ENCODE measurements around the gene DUSP21.

The DUSP21 gene

DNA sequence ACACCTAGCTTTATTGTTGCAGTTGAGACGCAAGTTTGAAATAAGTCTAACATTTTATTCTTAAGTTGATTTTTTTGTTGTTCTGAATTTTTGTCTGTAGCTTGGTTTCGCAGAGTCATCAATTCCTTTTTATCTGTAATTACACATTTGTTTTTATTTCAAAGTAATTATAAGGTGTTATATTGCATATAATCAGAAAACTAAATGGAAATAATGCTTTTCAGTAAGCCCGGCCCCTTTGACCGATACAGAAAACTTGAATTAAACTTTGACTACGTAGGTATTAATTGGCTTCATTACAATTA, 31.3 kb downstream of the DUSP21 start (continued):
- no peak for TF ChIP-seq ZNF565 (CRISPR knock-in tag; conservative IDR thresholded peaks at IDR 0.05; ENCODE audit: low read depth)

- no peak for TF ChIP-seq ZFP3 (CRISPR knock-in tag; IDR thresholded peaks at IDR 0.05)
- no peak for TF ChIP-seq TSHZ2 (CRISPR knock-in tag; IDR thresholded peaks at IDR 0.05)
- TF ChIP-seq ZFP30 (CRISPR knock-in tag; IDR thresholded peaks at IDR 0.05), result no peak
- no peak for TF ChIP-seq POU6F1 (CRISPR knock-in tag; IDR thresholded peaks at IDR 0.05; ENCODE audit: borderline replicate concordance, low read depth)
- no peak for TF ChIP-seq TOX (CRISPR knock-in tag; IDR thresholded peaks at IDR 0.05; ENCODE audit: borderline replicate concordance)
- ATAC-seq, result no peak
These were observed 32.3 kb downstream of the DUSP21 start for GRCh38 chrX:44876086-44876485.

GRCh38 chrX:44876767-44877166, 32.9 kb downstream of the DUSP21 start:
- TF ChIP-seq ARNTL (CRISPR knock-in tag; IDR thresholded peaks at IDR 0.05; ENCODE audit: borderline replicate concordance, low read depth) (no peak), ISL1 (CRISPR knock-in tag; IDR thresholded peaks at IDR 0.05) (no peak), BACH2 (CRISPR knock-in tag; IDR thresholded peaks at IDR 0.05; ENCODE audit: borderline replicate concordance) (0 out of 2 replicates have a peak, but pooled peaks have one; percentile 23)
- ATAC-seq, result no peak

DNA sequence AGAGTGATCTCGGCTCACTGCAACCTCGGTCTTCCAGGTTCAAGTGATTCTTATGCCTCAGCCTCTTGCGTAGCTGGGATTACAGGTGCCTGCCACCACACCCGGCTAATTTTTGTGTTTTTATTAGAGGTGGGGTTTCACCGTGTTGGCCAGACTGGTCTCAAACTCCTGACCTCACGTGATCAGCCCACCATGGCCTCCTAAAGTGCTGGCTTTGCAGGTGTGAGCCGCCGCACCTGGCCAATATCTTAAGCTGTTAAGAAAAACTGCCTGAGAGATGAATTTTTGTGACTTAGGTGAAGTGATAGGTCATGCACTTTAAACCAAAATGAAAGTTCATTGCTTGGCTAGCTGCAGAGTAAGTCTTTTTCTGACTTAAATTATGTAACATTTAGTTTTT, 35.0 kb downstream of the DUSP21 start:
- no peak for ATAC-seq
- TF ChIP-seq GLIS3 (CRISPR knock-in tag; IDR thresholded peaks at IDR 0.05), result no peak
- no peak for TF ChIP-seq ARNTL (CRISPR knock-in tag; IDR thresholded peaks at IDR 0.05; ENCODE audit: borderline replicate concordance, low read depth)
- no peak for TF ChIP-seq TCF4 (CRISPR knock-in tag; IDR thresholded peaks at IDR 0.05; ENCODE audit: borderline replicate concordance)
- TF ChIP-seq ZFP3 (CRISPR knock-in tag; IDR thresholded peaks at IDR 0.05), result no peak
- no peak for TF ChIP-seq CSDC2 (CRISPR knock-in tag; IDR thresholded peaks at IDR 0.05)
- TF ChIP-seq BACH2 (CRISPR knock-in tag; IDR thresholded peaks at IDR 0.05; ENCODE audit: borderline replicate concordance), result no peak
- no peak for TF ChIP-seq PPARA (CRISPR knock-in tag; IDR thresholded peaks at IDR 0.05; ENCODE audit: borderline replicate concordance)
- no peak for TF ChIP-seq ZNF70 (CRISPR knock-in tag; IDR thresholded peaks at IDR 0.05)
- TF ChIP-seq POU6F1 (CRISPR knock-in tag; IDR thresholded peaks at IDR 0.05; ENCODE audit: borderline replicate concordance, low read depth), result no peak
- no peak for TF ChIP-seq ESRRG (CRISPR knock-in tag; IDR thresholded peaks at IDR 0.05)
- TF ChIP-seq TOX (CRISPR knock-in tag; IDR thresholded peaks at IDR 0.05; ENCODE audit: borderline replicate concordance), result no peak
- no peak for TF ChIP-seq CREB5 (CRISPR knock-in tag; IDR thresholded peaks at IDR 0.05; ENCODE audit: low read depth)
- TF ChIP-seq RARB (CRISPR knock-in tag; IDR thresholded peaks at IDR 0.05), result no peak

DNA sequence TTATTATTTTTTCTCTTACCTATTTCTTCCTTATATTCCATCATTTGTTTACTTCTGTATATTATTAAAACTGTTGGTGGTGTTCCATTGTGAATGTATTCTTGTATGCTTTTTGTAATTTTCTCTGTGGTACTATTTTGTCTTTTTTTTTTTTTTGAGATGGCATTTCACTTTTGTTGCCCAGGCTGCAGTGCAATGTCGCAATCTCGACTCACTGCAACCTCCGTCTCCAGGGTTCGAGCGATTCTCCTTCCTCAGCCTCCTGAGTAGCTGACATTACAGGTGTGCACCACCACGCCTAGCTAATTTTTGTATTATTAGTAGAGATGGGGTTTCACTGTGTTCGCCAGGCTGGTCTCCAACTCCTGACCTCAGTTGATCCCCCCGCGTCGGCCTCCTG, 37.7 kb downstream of the DUSP21 start:
- no peak for ATAC-seq
- no peak for TF ChIP-seq CSDC2 (CRISPR knock-in tag; IDR thresholded peaks at IDR 0.05)
- no peak for TF ChIP-seq POU6F1 (CRISPR knock-in tag; IDR thresholded peaks at IDR 0.05; ENCODE audit: borderline replicate concordance, low read depth)
- TF ChIP-seq CSRNP3 (CRISPR knock-in tag; IDR thresholded peaks at IDR 0.05), result no peak
- no peak for TF ChIP-seq RARB (CRISPR knock-in tag; IDR thresholded peaks at IDR 0.05)
